Measurements from ENCODE around the gene SLC35A3. TPM values are rescaled to one million over a fixed set of nuclear protein-coding genes. Genes with fewer than 3 reads are reported as not detected.

SLC35A3 gene
- total RNA-seq, 1 experiment from 2014 or later, result 21.6 TPM

DNA sequence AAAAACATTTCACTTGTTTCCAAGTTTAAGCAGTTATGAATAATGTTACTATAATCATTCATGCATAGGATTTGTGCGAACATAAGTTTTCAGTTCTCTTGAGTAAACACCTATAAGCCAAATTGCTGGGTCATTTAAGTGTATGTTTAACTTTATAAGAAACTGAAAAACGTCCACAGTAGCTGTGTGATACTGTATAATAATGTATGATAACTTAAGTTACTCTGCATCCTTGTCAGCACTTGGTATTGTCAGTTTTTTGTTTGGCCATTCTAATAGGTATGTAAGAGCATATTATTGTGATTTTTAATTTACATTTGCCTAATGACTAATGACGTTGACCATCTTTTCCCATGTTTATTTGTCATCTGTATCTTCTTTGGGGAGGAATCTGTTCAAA lies 14.4 kb upstream of the SLC35A3 start:
- no peaks in the 10 kb centered on the region for H3K36me3 ChIP-seq (ENCODE audit: control insufficient read depth in 1 of 2, insufficient read depth in 2 of 2, low read length in 2 of 2)
- H3K4me2 ChIP-seq (ENCODE audit: low read length), result no peak overlapping the region
- no peaks in the 10 kb centered on the region for H3K4me1 ChIP-seq (ENCODE audit: control insufficient read depth in 1 of 2, insufficient read depth in 2 of 2, low read length in 2 of 2)
- CTCF ChIA-PET, result no interaction called here
- H3K4me3 ChIP-seq (replicated peaks in 1 of 2; ENCODE audit: low read depth in 1 of 2, low read length in 2 of 2), result no peak overlapping the region
- H3K9ac ChIP-seq (ENCODE audit: low read length), result no peak overlapping the region
- DNase-seq (ENCODE audit: low read depth, low spot score), result no peak
- intact Hi-C loops (cut with micrococcal nuclease), result no loop called here
- RAD21 ChIA-PET (ENCODE audit: low non-redundant PET in 1 of 2, low total read pairs in 2 of 2, uncharacterized antibody in 2 of 2, unreplicated experiment in 2 of 2), result no interaction called here
- no peaks in the 10 kb centered on the region for H4K20me1 ChIP-seq (ENCODE audit: insufficient read depth)
- TF ChIP-seq ZNF274 (IDR thresholded peaks at IDR 0.05; ENCODE audit: low read depth, low read length) (no peak), FOSL1 (IDR thresholded peaks at IDR 0.05; ENCODE audit: low read depth) (no peak), CBX3 (IDR thresholded peaks at IDR 0.05; ENCODE audit: low read depth) (no peak), SP1 (IDR thresholded peaks at IDR 0.05; ENCODE audit: low read depth) (no peak), YY1 (IDR thresholded peaks at IDR 0.05; ENCODE audit: extremely low read depth, insufficient replicate concordance, low read depth, low read length) (no peak), POLR2A (IDR thresholded peaks at IDR 0.05; ENCODE audit: borderline replicate concordance, extremely low read depth, insufficient read depth, insufficient read length) (no peak), JUND (IDR thresholded peaks at IDR 0.05) (no peak), ELF1 (IDR thresholded peaks at IDR 0.05; ENCODE audit: borderline replicate concordance, low read depth) (no peak)
- TF ChIP-seq, protein P1, sequence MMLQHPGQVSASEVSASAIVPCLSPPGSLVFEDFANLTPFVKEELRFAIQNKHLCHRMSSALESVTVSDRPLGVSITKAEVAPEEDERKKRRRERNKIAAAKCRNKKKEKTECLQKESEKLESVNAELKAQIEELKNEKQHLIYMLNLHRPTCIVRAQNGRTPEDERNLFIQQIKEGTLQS (IDR thresholded peaks at IDR 0.05), result no peak
- TF ChIP-seq, protein P2, sequence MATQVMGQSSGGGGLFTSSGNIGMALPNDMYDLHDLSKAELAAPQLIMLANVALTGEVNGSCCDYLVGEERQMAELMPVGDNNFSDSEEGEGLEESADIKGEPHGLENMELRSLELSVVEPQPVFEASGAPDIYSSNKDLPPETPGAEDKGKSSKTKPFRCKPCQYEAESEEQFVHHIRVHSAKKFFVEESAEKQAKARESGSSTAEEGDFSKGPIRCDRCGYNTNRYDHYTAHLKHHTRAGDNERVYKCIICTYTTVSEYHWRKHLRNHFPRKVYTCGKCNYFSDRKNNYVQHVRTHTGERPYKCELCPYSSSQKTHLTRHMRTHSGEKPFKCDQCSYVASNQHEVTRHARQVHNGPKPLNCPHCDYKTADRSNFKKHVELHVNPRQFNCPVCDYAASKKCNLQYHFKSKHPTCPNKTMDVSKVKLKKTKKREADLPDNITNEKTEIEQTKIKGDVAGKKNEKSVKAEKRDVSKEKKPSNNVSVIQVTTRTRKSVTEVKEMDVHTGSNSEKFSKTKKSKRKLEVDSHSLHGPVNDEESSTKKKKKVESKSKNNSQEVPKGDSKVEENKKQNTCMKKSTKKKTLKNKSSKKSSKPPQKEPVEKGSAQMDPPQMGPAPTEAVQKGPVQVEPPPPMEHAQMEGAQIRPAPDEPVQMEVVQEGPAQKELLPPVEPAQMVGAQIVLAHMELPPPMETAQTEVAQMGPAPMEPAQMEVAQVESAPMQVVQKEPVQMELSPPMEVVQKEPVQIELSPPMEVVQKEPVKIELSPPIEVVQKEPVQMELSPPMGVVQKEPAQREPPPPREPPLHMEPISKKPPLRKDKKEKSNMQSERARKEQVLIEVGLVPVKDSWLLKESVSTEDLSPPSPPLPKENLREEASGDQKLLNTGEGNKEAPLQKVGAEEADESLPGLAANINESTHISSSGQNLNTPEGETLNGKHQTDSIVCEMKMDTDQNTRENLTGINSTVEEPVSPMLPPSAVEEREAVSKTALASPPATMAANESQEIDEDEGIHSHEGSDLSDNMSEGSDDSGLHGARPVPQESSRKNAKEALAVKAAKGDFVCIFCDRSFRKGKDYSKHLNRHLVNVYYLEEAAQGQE (IDR thresholded peaks at IDR 0.05; ENCODE audit: low read depth), result no peak
- H2AFZ ChIP-seq (ENCODE audit: low read depth, low read length, poor library complexity, severe bottlenecking), result no peak overlapping the region
- H3K27ac ChIP-seq (ENCODE audit: low read depth, low read length), result no peak overlapping the region
- H3K9me3 ChIP-seq (ENCODE audit: control insufficient read depth in 1 of 2, insufficient read depth in 1 of 2, low read depth in 1 of 2, low read length in 2 of 2), result 0 out of 4 replicates have a peak, but pooled peaks cover 0 to 3% of the 10 kb centered on the region in 2 experiments
- POLR2A ChIA-PET, result no interaction called here
- no peak for ATAC-seq
- no peaks in the 10 kb centered on the region for H3K9me2 ChIP-seq (ENCODE audit: insufficient read depth)
- no TSS peak for BruUV-seq (replicated peaks)
- H3K79me2 ChIP-seq (ENCODE audit: insufficient read depth, low read length), result no peaks in the 10 kb centered on the region
- no peaks in the 10 kb centered on the region for H3K27me3 ChIP-seq (ENCODE audit: insufficient read depth, low read length)
